HG03103 (cell line): ENCODE data around the gene SEC63.

Experiments used
- ATAC-seq: cut with Tn5 transposase; IDR thresholded peaks from one replicate; pipeline ENCODE4 v1.9.1; 2021; ENCODE audit warnings: low read depth; ENCODE audit not compliant: unreplicated experiment

Gene SEC63

DNA sequence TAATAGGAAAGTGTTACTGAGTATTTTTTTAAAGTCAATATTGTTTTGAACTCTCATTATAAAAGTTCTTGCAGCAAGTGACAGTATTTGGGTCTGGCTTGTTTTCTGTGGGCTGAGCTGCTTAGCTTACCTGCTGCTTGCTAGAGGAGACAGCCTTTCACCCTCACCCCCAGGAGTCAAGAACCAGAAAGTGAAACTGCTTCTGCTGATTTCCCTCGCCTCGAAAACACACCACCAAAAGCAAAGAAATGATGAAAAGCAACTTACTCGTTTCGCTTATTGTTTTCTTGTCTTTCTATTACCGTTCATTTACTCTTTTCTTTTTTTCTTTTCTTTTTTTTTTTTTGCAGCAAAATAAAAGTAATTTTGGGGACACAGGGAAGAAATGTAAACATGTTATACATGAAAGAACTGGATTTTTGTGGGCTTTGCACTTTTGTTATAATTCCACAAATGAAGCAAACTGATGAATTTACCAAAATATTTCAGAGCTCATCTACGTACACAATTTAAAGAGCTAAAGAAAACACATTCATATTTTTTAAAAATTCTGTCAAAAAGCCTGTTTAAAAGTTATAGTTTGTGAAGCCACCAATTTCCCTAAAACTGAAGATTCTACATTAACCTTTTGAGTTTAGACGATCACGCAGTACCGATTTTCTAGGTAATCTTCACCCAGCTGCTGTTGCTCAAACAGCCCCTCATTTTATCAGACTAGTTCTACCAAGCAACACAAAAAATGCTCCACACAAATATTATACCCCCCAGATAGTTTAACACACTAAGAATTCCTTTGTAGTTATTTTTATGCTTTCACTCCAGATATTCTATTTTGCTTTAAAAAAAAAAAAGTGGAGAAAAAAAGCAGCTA lies 135.6 kb downstream of the SEC63 start:
- no peak for ATAC-seq

DNA sequence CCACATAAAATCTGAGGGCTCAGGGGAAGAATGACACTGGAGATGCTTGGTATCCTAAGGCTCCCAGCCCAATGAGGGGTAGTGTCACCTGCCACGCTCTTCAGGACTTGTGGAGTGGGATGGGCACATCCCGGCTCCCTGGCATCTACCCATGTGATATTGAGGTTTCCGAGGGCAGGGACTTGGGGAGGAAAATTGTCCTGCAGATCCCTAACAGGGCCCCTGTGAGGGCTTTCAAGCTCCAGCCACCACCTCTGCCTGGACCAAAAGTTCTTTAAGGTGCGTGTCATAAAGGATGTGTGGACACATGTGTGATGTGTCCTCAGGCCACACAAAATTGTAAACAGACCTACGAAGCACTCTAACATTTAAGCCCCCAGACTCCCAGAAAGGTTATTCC lies 136.4 kb downstream of the SEC63 start:
- ATAC-seq, result no peak

GRCh38 chr6:107820338-107821261 lies 137.4 kb downstream of the SEC63 start:
- no peak for ATAC-seq

- ATAC-seq, result no peak
Observed at GRCh38 chr6:107819964-107820337, 138.1 kb downstream of the SEC63 start.

GRCh38 chr6:107819217-107819616 lies 138.8 kb downstream of the SEC63 start:
- no peak for ATAC-seq

DNA sequence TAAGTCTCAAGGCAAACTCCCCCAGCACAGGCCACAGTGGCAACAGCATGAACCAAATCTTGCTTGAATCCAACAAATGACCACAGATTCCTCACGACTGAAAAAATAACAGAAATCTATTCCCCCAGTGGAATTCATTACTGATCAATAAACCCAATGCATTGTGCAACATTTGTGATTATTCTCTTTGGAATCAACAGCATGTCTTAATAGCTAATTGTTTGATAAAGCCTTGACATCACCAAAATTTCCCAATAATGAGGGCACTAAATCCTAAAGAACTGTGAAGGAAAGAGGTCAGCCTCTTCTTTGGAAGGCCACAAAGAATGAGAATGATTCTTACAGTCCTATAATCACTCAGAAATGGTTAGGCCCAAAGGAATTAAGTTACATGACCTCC lies 139.7 kb downstream of the SEC63 start:
- ATAC-seq, result no peak

- ATAC-seq, result no peak
Observed at GRCh38 chr6:107817784-107818183, 140.2 kb downstream of the SEC63 start.
